Measurements from ENCODE around the gene PPP1R14C.

PPP1R14C gene

DNA sequence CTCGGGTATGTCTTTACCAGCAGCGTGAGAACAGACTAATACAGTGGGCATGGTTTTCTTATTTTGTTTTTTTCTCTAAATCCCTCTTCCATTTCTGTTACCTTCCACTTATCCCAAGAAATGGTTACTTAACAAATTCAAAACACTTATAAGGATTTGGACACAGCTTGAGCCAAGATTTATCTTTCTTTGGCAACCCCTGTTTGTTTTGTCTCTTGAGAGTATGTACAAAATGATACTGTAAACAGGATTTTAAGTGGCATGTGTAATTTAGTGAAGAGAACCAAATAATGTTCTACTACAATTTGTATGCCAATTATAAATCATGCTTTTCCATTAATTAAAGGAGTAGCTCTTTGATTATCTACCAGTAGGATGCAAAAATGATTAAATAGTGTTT lies 51.4 kb downstream of the PPP1R14C start:
- DNase-seq (ENCODE audit: low read depth in 2 of 2), result no peak

DNA sequence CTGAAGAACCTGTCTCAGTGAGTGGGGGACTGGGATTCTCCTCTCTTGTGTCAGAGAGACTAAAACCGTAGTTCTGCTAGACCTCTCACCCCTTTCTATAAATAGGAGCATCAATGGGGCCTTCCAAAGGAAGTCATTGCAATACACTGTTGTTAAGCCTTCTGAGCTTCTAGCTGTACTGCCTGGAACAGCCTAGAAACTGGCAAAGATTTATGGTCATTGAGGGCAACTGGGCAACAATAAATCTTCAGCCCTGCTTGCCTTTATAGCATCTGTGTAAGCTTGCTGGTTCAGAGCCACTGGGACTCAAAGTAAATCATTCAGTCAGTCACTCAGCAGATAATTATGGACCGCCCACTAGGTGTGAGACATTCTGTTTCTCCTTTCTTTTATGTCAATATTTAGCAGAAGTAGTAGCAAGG lies 53.2 kb downstream of the PPP1R14C start:
- peak; percentile 22 to 32 for DNase-seq (ENCODE audit: low read depth in 2 of 2)

DNA sequence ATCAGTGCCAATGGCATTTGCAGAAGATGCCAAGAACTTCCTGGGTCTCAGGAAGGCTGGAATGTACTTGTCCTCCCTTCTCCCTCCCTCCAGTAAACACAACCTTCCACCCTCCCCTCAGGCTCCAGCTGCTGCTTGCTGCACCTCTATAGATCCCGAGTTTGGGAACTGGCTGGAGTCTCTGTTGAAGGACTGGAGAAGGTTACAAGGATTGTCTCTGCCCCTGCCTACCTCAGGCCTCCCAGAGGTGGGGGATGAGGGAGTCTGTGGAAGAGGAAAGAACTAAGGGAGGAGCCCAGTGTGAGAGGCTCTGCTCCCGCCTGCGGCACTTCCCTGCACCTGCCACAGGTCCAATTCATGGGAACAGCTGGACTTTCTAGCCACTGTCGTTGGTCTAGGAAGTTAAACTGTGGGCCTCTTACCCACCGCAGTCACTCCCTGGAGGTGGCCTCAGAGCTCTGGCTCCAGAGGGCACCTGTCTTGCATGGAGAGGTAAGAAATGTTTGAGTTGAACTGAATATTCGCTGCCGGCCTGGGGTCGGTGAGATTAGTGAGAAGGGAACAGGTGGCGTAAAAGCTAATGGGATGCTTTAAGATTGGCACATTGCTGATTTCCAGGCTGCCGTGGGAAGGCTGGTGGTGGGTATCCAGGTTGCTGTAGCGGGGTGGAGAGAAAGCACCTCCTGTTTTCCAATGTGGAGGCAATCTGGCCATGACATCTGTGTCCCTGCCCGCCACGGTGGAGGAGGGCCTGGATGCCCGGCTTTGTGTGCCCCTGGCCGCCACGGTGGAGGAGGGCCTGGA lies 54.3 kb downstream of the PPP1R14C start:
- DNase-seq (ENCODE audit: low read depth in 2 of 2), result no peak

DNA sequence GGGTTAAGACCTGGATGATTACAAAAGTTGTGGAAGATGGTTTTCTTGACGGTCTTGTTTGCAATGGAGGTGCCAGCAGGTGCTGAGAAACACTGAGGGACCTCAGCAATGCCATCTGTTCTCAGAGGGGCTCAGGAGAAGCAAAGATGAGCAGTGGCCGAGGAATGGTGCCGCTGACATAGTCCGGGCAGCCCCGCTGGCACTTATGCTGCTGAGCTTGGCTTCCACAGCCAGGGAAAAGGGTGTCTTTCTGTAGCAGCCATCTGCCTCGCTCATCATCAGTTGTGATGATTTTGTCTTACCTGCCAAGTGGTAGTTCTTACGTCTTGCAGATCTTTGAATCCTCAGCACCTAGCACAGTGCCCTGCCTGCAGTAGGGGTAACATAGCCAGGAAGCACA lies 55.7 kb downstream of the PPP1R14C start:
- DNase-seq (ENCODE audit: low read depth in 2 of 2), result no peak

DNA sequence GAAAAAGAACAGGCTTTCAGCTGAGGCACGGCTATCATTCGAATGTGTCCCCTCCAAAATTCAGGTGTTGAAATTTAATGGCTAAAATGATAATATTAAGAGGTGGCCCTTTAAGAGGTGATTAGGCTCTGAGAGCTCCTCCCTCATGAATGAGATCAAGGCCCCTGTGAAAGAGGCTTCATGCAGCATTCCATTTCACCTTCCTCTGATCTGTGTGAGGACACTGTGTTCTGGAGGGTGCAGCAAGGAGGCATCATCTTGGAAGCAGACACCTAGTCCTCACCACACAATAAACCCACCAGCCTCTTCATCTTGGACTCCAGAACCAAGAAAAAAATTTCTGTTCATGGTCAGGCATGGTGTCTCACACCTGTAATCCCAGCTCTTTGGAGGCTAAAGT lies 56.4 kb downstream of the PPP1R14C start:
- no peak for DNase-seq (ENCODE audit: low read depth in 2 of 2)

DNA sequence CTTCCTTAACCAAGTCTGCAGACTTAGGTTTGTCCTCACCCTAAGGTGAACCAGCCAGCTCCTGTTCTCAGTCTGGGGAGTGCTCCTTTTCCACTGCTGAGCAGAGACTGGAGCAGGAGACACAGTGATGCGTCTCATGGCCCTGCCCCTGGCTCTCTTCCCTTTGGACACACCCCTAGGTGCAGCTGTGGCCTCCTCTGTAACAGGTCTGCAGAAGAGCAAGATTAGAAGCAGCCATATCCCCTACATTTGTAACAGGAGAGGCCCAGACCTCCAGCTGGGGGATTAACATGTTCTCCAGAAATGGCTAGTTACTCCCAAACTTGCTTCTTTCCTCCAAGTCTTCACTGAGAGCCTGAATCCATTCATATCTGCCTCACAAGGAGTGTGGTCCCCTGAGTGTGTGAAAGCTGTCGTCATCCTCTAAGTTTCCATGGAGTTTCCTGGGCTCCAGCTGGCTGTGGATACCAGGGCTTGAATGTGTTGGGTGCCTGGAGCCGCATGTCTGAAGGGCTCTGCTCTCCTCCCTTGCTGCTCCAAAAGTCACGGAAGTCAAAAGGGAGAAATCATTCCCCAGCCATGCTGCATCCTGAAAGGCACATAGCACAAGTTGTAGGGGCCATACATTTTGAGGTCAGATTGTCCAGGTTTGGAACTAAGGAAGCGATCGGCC lies 57.7 kb downstream of the PPP1R14C start:
- no peak for DNase-seq (ENCODE audit: low read depth in 2 of 2)

DNA sequence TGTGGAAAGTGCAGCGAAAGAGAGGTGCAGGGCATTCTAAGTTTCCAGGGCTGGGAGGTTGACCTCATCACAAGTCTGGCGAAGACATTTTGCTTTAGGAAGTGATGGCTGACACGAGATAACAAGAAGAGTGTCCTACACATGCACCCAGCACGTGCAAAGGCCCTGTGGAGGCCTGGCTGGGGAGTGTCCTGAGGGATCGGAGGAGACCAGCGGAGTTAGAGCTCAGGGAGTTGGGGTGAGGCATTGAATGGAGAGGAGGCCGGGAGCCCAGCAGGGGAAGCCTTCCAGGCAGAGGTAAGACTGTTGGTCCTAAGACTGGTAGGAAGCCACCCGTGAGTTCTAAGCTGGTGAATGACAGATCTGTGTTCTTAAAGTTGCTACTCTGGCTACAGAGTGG lies 58.4 kb downstream of the PPP1R14C start:
- no peak for DNase-seq (ENCODE audit: low read depth in 2 of 2)

DNA sequence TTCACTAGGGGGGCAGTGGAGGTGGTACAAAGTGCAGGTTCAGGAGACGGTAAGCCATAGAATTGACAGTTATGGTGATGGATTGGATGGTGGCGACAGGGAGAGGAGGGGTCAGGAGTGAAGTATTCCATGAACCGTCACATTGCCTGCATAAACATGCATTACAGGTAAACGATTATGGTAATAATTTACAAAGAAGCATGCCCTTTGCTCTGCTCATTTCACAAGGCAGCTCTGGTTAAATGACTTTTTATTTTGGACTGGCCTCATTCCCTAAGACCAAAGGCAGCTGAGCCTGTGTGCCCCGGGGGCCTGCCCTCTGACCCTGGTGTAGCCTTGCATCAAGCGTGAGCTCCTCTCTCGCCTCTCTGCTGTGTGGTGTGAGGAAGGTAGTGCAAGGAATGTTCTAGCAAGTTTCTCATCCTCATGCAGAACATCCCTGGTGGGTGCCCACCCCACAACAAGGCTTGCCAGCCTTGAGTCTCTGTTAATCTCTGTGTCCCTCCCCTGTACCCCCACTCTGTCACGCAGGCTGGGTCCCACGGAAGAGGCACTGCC lies 59.0 kb downstream of the PPP1R14C start:
- no peak for DNase-seq (ENCODE audit: low read depth in 2 of 2)

DNA sequence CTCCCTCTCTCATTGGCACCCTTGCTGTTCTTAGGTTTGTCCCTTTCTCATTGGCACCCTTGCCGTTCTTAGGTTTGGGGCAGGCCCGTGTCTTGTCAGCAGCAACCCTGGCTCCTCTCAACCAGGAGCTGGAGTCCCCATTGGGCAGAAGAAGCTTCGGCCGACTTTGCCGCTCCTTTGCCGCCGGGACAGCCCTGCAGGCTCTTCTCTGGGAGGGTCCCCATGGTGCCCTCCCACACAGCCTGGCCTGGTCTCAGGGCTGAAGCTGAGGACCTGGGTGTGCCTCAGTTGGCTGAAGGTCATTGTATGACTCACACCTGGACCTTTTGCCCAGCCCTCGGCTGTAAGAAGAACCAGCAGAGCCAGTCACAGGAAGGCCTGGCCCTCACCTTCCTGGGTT lies 59.6 kb downstream of the PPP1R14C start:
- no peak for DNase-seq (ENCODE audit: low read depth in 2 of 2)

DNA sequence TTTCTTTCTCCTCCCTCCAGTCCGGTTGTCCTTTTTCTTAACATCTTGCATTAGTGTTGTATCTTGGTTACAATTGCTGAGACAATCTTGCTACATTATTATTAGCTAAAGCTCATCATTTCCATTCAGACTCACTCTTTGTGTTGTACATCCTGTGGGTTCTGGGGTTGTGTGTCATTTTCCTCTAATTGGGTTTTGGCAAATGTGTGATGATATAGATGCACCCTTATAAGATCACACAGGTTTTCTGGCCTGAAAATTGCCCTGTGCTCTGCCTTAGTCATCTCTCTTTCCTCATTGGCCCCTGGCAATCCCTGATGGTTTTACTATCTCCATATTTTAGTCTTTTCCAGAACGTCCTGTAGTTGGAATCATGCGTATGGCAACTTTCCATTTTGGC lies 60.1 kb downstream of the PPP1R14C start:
- no peak for DNase-seq (ENCODE audit: low read depth in 2 of 2)

DNA sequence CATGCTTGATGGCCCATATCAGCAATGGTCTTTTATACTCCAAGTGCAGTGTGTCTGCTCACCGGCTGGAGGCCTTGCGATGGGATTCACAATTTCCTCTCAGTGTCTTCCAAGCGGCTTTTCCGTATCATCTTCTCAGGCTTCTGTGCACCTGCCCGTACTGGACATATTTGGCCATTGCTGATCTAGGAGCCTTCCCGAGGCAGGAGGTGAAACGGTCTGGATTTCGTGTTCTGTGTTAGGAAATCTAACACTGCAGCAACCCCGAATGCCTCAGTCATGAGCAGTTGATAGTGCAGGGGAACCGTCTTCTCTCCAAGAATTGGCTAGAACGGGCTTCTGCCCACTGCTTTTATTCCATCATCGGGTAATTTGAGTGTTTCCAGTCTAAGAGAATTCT lies 60.5 kb downstream of the PPP1R14C start:
- no peak for DNase-seq (ENCODE audit: low read depth in 2 of 2)

DNA sequence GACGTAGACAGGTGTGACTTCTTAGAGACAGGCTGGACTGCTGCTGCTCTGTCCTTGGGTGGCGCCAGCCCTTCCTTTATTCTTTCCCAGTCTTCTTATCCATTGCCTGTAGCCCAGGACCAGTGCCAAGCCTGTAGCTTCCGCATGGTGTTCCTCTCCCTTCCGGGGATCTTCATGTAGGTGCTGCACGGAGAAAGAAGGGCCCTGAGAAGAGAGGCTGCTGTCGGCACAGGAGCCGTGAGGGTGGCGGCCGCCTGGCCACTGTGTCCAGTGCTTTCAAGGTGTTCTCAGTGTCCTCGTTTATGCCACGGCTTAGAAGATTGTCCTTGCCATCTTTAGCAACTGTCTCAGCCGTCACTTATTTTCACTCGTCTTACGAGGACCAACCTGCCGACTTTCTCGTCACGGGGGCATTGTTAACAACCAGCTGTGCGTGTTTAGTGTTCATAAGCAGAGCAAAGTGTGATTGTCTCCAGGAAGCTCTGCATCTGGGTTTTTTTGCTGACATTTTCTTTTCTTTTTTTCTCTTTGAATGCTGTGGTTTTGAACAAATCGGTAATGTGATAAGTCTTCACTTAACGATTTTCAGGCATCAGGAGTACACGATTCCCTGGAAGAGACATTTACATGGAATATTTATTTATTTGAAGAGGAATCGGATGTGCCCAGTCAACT lies 61.2 kb downstream of the PPP1R14C start:
- no peak for DNase-seq (ENCODE audit: low read depth in 2 of 2)

DNA sequence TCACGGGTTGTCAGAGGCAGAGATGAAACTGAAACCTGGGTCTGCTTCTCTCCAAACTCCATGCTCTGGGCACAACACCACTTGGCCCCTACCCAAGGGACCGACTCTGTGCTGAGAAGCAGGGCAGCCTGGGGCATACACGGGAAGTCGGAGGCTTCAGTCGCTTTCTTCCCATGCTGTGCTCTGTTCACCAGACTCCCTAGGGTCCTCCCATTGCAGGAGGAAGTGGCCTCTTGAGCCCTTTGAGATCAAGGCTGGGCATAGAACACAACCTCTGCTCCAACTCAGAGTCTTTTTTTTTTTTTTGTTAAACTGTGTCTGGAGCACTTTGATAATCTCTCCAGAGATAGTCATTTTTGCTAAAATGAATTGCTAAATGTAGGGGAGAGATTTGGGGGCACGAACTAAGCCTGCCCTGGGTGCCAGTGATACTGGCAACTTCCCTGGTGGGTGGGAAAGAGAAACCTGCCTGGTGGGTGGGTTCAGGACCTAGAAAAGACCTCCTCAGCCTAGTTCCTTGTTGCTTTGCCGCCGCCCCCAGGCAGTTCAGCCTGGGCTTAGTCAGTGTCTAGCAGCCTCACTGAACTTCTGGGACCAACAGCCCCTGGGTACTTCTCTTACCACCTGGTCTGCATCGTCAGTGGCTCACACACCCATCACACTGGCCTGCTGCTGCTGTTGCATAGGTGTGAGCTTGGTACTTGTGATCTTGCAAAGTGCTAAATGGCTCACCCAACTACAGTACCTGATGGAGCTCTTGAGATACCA lies 62.0 kb downstream of the PPP1R14C start:
- DNase-seq (ENCODE audit: low read depth in 2 of 2), result no peak

DNA sequence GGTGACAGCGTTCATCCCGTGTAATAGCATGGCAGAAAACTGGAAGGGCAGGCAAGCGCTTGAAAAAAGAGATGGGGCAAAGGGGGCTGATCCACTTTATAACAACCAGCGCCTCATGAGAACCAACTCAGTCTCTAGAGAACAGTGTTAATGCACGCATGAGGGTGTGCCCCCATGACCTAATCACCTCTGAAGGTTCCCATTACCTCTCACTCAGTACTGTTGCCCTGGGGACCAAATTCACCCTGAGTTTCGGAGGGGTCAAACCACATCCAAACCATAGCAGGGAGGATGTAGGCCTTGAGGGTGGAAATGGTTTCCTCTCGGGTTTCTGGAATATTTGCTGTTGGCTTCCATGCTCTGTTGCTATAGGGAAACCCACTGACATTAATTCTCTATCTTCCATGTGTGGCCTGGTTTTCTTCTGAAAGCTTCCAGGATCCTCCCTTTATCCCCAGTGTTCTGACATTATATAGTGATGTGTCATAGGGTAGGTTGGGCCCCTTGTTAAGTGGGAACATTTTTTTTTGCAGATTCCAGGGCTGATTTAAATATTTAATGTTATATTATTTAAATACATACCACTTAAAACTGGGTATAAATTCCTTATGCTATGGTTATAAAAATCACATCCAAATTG lies 65.2 kb downstream of the PPP1R14C start:
- DNase-seq (ENCODE audit: low read depth in 2 of 2), result peak; percentile 74 to 75

DNA sequence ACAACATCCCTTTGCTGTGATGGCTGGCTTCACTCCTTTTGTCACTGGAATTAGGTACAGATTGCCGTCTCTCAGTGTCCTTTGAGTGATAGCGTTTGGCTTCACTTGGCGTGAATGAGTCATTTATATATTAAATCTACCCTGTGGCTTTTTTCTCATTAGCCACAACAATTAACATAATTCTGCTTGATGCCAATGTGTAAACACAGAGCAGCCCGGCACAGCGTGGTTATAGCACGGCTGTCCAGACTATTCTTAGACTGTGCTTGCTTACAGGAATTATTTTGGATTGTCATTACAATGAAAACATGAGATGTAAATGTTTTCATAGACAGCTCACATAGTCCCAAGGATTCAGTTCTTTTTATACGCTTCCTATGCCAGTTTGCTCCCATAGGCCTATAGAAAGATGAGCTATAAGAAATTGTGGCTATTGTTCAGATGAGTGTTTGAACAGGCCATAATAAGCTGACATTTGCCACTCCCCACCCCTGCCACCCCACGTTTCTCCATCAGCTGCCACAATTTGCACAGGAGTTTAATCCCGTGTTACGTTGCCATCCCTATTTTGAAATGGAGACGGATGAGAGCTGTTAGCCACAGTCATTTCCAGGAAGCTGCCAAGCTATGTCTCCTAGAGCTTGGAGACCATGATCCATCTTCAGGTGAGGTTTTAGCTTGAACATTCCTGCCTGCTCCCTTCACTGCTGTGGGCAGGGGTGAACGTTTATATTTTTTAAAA lies 65.9 kb downstream of the PPP1R14C start:
- no peak for DNase-seq (ENCODE audit: low read depth in 2 of 2)

DNA sequence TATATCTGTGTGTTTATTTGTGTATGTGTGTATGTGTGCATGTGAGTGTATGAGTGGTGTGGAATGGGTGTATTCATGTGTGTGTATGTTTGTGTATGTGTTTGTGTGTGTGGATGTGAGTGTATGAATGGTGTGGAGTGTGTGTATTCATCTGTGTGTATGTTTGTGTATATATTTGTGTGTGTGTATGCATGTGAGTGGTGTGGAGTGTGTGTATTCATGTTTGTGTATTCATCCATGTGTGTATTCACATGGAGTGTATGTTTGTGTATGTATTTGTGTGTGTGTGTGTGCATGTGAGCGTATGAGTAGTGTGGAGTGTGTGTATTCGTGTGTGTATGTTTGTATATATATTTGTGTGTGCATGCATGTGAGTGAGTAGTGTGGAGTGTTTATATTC lies 66.6 kb downstream of the PPP1R14C start:
- no peak for DNase-seq (ENCODE audit: low read depth in 2 of 2)

DNA sequence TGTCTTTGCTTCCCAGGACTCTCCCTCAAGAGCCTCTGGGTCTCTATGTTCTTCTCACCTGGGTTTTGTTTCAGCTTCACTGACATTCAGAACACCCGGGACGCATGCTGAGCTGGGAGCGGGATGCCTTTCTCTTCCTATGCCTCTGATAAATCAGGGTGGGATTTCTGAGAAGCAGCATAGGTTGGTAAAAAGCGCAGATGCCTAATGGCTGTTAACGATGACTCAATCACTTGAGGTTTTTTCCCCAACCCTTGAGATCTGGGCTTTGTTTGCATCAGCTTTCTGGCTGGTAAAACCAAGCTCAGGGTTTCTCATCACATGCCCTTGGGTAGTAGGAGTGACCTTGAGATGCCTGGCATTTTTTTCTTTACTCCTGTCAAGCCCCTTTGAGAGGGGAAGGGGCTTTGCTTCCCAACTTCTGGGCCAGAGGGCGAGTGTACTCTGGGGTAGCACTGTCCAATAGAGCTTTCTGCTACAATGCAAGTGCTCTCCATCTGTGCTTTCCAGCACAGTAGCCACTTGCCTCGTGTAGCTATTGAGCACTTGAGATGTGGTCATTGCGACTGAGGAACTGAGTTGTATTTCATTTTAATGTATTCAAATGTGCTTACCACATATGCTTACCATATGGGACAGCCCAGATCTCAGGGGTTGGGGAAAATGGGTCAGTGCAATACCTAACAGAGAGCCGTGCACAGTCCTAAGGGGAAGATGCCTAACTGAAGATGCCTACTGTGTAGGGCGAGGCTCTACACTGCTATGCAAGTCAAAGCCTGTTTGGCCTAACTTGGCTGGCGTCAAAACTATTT lies 69.1 kb downstream of the PPP1R14C start:
- DNase-seq (ENCODE audit: low read depth in 2 of 2), result peak; percentile 81 to 83

DNA sequence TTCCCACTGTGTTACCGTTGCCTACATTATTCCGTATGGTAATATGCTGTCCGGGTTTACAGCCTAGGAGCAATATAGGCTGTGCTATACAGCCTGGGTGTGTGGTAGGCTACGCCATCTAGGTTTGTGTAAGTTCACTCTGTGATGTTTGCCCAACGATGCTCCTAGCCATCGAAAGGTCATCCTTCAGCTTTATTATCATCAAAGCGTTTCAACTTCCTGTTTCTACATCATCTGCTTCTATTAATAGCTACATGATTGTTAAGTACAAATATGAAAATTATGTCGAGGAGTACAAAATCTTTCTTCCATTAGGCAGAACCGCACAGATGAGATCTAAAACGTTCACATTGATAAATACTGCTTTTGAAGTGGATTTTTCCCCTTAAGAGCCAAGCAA lies 69.9 kb downstream of the PPP1R14C start:
- no peak for DNase-seq (ENCODE audit: low read depth in 2 of 2)

DNA sequence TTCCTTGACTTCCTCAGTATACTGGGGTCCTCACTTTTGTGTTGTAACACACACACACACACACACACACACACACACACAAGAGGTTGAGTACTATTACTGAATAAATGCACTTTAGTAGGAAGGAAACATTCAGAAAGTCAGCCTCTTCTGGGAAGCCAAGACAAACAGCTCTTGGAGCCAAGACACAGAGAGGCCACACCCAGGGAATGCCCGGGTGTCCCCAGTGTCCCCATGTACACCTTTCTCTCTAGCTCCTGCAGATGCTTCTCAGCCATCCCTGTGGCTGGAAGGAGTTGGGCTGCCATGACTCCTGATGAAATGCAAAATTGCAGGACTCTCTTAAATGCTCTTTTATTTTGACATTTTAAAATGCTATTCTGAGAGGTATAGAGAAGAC lies 70.5 kb downstream of the PPP1R14C start:
- no peak for DNase-seq (ENCODE audit: low read depth in 2 of 2)

DNA sequence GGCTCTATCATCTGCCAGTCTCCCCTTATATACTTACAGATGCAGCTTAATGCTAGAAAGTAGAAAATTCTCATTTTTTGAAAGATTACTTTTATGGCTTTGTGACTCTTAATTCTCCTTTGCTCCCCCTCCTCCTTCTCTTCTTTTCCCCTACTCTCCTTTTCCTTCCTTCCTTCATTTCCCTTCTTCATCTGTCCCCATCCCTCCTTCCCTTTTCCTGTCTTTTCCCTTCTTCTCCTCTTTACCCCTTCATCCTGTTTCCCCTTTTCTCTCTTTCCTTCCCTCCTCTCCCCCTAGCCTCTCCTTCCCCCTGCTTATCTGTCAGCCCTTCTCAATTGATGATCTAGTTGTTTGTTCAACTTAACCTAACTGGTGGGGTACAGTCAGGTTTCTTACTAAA lies 71.5 kb downstream of the PPP1R14C start:
- DNase-seq (ENCODE audit: low read depth in 2 of 2), result no peak

All from fibroblast of skin of left quadriceps (primary cell).